ENCODE results near the gene PFDN2. TPM values are rescaled to one million over a fixed set of nuclear protein-coding genes. Genes with fewer than 3 reads are reported as not detected.
A peak's percentile ranks its signal among the peaks of the same experiment; 100 is the strongest.

PFDN2 gene
- total and polyA plus RNA-seq, 8 donors: 42.5 to 57.0 (median 51.8) TPM

DNA sequence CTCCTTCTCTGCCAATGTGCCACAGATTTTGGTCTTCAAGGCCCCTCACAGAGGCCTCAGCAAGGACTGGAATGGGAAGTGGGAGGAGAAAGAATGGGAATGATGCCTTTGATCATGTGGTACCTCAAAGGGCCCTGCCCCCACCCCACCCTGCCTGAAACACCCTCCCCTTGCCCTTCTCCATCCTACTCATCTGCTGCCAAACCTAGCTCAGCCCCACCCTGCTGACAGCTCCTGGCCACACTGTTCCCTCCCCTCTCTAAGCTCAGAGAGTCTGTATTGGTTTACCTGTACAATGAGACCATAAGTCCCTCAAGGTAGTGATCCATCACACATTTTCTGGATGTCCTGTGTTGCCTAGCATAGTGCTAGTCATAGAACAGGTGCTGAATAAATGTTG, 41.4 kb downstream of the PFDN2 start:
- TF ChIP-seq, protein P1, sequence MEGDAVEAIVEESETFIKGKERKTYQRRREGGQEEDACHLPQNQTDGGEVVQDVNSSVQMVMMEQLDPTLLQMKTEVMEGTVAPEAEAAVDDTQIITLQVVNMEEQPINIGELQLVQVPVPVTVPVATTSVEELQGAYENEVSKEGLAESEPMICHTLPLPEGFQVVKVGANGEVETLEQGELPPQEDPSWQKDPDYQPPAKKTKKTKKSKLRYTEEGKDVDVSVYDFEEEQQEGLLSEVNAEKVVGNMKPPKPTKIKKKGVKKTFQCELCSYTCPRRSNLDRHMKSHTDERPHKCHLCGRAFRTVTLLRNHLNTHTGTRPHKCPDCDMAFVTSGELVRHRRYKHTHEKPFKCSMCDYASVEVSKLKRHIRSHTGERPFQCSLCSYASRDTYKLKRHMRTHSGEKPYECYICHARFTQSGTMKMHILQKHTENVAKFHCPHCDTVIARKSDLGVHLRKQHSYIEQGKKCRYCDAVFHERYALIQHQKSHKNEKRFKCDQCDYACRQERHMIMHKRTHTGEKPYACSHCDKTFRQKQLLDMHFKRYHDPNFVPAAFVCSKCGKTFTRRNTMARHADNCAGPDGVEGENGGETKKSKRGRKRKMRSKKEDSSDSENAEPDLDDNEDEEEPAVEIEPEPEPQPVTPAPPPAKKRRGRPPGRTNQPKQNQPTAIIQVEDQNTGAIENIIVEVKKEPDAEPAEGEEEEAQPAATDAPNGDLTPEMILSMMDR (IDR thresholded peaks at IDR 0.05): no peak
- H3K9me3 ChIP-seq: no peaks in the 10 kb centered on the region
- ATAC-seq: no peak
- intact Hi-C loops (cut with DNase I): no loop called here
- H3K4me1 ChIP-seq: peaks cover 0 to 16% of the 10 kb centered on the region in 2 donors
- H3K4me3 ChIP-seq: no peak overlapping the region
- H3K27ac ChIP-seq: no peak overlapping the region
- H3K36me3 ChIP-seq: no peaks in the 10 kb centered on the region
- DNase-seq: no peak
- peaks cover 0 to 8% of the 10 kb centered on the region in 2 donors for H3K27me3 ChIP-seq

DNA sequence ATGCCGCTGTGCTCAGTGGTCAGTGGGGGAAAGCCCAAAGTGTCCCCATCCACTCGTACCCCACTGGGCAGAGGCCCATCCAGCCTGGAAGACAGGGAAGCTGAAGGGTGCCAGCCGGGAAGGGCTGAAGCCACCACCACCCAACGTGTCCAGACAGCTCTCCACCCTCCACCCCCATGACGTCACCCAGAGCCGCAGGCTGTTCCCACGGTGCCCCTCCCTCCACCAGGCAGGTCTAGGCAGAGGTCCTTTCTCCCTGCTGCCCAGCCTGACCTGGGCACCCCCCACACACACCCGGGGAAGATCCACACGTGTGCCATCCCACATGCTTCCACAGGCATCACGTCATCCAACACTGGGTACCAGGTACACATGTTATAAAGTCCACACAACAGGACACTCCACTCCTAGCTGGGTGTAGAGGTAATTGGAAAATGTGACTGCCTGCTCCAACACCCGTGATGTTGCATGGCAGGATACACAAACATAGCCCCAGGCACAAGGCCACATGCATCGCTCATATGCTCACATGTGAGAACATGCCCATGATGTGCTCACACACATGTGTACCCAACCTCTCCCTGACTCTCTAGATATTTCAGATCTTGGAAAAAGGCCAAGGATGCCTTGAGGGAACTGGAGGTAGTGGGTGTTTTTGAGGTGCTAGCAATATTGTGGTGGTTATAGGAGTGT, 43.0 kb downstream of the PFDN2 start:
- peaks cover 0 to 19% of the 10 kb centered on the region in 2 donors for H3K4me1 ChIP-seq
- no peak overlapping the region for H3K4me3 ChIP-seq
- H3K27me3 ChIP-seq: peaks cover 0 to 5% of the 10 kb centered on the region in 2 donors
- no peaks in the 10 kb centered on the region for H3K9me3 ChIP-seq
- no peak for DNase-seq
- ATAC-seq: no peak
- no peak overlapping the region for H3K27ac ChIP-seq
- H3K36me3 ChIP-seq: no peaks in the 10 kb centered on the region
- TF ChIP-seq, protein P1 (IDR thresholded peaks at IDR 0.05): no peak
- intact Hi-C loops (cut with DNase I): no loop called here

DNA sequence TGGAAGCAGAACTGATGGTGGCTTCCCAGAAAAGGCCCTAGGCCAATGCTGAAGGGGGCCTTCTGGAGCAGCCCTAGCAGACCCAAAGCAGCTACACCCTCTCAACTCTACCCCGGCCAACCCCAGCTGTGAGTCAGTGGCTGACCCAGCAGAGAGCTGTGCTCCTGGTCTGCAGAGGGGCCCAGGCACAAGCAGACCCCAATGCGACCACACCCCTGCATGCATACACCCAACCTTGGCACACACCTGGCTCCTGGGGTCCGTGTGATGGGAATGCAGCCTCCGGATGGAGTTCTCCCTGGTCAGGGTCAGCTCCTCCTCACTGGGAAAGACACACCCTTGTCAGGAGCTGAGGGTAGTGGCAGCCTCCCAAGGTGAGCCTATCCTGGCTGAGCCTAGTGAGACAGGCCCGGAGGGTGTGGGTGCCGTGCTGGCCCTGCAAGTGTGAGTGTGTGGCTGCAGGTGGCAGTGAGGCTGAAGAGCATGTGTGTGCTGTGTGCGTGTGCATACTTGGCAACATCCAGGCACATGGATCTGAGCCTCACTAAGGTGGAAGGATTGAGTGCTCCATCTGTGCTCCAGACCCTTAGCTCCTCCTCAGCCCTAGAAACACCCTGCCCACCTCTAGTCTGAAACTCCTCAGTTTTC, 44.2 kb downstream of the PFDN2 start:
- Histone ChIP-seq H3K27ac (no peak overlapping the region), H3K27me3 (no peaks in the 10 kb centered on the region), H3K4me1 (peaks cover 0 to 21% of the 10 kb centered on the region in 2 donors), H3K36me3 (no peaks in the 10 kb centered on the region), H3K4me3 (no peak overlapping the region), H3K9me3 (no peaks in the 10 kb centered on the region)
- no peak for DNase-seq
- intact Hi-C loops (cut with DNase I): no loop called here
- TF ChIP-seq, protein P1 (IDR thresholded peaks at IDR 0.05): no peak
- no peak for ATAC-seq

DNA sequence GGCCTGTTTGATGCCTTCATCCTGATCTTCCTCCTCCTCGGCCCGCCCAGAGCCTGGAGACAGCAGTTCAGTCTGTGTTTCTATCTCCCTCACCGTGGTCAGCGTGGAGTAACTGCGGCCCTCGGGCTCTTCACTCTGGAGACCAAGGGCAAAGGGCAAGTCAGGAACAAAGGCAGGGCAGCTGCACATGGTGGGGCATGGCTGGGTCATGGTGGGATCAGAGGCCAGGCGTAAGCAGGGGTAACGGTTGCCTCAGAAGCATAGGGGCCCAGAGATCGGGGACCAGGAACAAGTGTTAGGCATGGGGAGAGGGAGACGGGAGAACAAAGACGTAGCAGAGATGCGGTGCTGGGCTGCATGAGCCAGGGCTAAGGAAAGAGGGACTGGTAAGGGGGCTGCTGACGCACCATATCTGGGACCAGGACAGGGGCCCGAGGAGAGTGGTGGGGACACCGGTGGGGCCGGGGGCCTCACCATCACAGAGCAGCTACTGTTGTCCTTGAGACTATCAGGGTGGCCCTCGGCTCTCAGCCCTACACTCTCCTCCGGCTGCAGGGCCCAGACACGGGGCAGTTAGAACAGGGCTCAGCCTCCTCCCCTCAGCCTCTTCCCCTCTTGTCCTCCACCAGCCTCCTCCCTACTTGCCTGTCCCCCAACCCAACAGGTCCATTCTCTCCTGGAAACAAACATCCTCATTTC, 44.9 kb downstream of the PFDN2 start:
- H3K27ac ChIP-seq: no peak overlapping the region
- DNase-seq: no peak
- TF ChIP-seq, protein P1 (IDR thresholded peaks at IDR 0.05): no peak
- intact Hi-C loops (cut with DNase I): no loop called here
- H3K4me1 ChIP-seq: peaks cover 0 to 24% of the 10 kb centered on the region in 2 donors
- no peak overlapping the region for H3K4me3 ChIP-seq
- H3K36me3 ChIP-seq: no peaks in the 10 kb centered on the region
- H3K27me3 ChIP-seq: no peaks in the 10 kb centered on the region
- ATAC-seq: no peak
- H3K9me3 ChIP-seq: no peaks in the 10 kb centered on the region

DNA sequence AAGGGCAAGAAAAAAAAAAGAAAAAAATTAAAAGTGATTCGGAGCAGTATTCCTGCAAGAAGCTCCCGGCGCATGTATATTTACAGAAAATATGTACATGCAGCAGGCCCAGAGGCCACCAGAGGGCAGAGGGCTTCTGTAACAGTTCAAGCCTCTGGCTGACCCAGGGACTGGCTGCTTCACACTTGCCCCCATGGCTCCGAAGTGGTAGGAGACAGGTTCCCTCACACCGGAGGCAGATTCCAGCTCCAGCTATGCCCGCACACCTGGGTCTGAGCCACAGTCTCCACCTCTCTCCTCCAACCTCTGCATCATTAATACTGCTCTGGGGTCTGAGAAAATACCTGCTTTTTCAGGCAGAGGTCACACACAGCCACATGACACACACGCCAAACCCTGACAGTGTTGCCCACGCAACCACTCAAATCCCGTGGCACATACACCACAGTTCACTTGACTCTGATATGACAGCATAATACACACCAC, 45.9 kb downstream of the PFDN2 start:
- intact Hi-C loops (cut with DNase I): no loop called here
- H3K27me3 ChIP-seq: no peaks in the 10 kb centered on the region
- H3K9me3 ChIP-seq: no peaks in the 10 kb centered on the region
- H3K27ac ChIP-seq: no peak overlapping the region
- H3K4me1 ChIP-seq: peaks cover 0 to 34% of the 10 kb centered on the region in 2 donors
- no peak overlapping the region for H3K4me3 ChIP-seq
- no peaks in the 10 kb centered on the region for H3K36me3 ChIP-seq
- DNase-seq (peak in 2 of 4 donors; percentile 64 to 86), ATAC-seq (peak; percentile 52)
- TF ChIP-seq, protein P1 (IDR thresholded peaks at IDR 0.05): peak; percentile 45 to 59
